ENCODE data around the gene ALPK1. TPM values are rescaled to one million over a fixed set of nuclear protein-coding genes. Genes with fewer than 3 reads are reported as not detected.

The ALPK1 gene
- total RNA-seq, 1 donor from 2014 or later = 13.7 TPM

GRCh38 chr4:112343330-112344080 lies 46.3 kb downstream of the ALPK1 start:
- no peak for FAIRE-seq
- TF ChIP-seq, protein P1, sequence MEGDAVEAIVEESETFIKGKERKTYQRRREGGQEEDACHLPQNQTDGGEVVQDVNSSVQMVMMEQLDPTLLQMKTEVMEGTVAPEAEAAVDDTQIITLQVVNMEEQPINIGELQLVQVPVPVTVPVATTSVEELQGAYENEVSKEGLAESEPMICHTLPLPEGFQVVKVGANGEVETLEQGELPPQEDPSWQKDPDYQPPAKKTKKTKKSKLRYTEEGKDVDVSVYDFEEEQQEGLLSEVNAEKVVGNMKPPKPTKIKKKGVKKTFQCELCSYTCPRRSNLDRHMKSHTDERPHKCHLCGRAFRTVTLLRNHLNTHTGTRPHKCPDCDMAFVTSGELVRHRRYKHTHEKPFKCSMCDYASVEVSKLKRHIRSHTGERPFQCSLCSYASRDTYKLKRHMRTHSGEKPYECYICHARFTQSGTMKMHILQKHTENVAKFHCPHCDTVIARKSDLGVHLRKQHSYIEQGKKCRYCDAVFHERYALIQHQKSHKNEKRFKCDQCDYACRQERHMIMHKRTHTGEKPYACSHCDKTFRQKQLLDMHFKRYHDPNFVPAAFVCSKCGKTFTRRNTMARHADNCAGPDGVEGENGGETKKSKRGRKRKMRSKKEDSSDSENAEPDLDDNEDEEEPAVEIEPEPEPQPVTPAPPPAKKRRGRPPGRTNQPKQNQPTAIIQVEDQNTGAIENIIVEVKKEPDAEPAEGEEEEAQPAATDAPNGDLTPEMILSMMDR (IDR thresholded peaks at IDR 0.05; ENCODE audit: insufficient read depth, low read length, severe bottlenecking) = no peak
- H3K4me3 ChIP-seq (ENCODE audit: low read depth, low read length) = no peak overlapping the region
- no peaks in the 10 kb centered on the region for H3K27me3 ChIP-seq (ENCODE audit: control insufficient read depth, insufficient read depth, low read length)
- H3K36me3 ChIP-seq (ENCODE audit: control insufficient read depth, insufficient read depth, low read length) = no peaks in the 10 kb centered on the region
- no peak for DNase-seq (ENCODE audit: low read depth)

DNA sequence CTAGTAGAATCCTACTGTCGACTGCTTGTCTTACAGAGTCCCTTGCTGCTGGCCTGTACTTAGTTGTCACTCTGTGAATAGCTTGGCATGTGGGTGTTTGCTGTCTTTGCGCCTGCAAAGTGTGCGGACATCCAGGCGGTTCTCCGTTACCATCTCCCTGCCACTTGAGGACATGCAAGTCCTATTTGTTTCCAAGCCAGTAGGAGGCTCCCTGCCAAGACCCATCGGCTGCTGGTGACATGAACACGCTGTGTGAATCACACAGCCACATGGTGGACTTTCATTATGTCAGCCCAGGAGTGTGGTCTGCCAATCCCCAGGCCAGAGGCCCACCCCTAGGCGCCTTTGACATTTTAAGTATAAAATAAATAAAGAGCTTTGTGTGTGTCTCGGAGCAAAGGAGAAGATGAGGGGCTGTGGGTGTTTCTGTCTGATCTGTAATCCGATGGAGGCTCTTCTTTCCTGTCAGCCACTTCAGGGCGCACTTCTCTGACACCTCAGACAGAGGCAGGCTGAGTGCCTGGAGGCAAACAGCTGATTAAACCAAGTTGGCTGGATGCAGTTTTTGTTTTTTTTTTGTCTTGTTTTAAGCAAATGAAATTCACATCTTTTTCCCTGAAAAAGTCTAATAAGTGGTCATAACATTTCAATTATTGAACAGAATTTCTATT lies 51.5 kb downstream of the ALPK1 start:
- Histone ChIP-seq H3K36me3 (ENCODE audit: control insufficient read depth, insufficient read depth, low read length) (no peaks in the 10 kb centered on the region), H3K27me3 (ENCODE audit: control insufficient read depth, insufficient read depth, low read length) (no peaks in the 10 kb centered on the region), H3K4me3 (ENCODE audit: low read depth, low read length) (no peak overlapping the region)
- FAIRE-seq (peak; percentile 40), DNase-seq (ENCODE audit: low read depth) (peak; percentile 67)
- TF ChIP-seq, protein P1 (IDR thresholded peaks at IDR 0.05; ENCODE audit: insufficient read depth, low read length, severe bottlenecking) = peak; percentile 33

- DNase-seq (ENCODE audit: low read depth) = no peak
Observed at GRCh38 chr4:112352736-112353135, 55.6 kb downstream of the ALPK1 start.

DNA sequence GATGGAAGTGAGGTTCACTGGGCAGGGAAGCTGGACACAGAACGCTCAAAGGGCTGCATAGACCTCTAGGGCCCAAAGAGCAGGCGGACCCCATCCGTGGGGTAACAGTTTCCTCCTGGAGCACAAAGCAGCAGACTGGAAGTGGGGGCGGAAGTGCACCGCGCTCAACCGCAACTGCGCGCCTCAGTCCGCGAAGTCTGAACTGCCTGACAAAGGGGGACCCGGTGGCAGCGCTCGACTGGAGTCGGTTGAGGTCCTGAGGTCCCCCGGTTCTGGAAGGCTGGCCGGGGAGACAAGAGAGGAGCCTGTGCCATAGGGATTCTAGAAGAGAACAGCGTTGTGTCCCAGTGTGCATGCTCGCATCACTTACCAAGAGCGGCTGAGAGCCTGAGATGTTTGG lies 58.5 kb downstream of the ALPK1 start:
- TF ChIP-seq, protein P1 (IDR thresholded peaks at IDR 0.05; ENCODE audit: insufficient read depth, low read length, severe bottlenecking) = no peak
- Histone ChIP-seq H3K36me3 (ENCODE audit: control insufficient read depth, insufficient read depth, low read length) (peaks cover 2% of the 10 kb centered on the region), H3K4me3 (ENCODE audit: low read depth, low read length) (no peak overlapping the region), H3K27me3 (ENCODE audit: control insufficient read depth, insufficient read depth, low read length) (no peaks in the 10 kb centered on the region)
- DNase-seq (ENCODE audit: low read depth) (no peak), FAIRE-seq (no peak)

More at GRCh38 chr4:112352736-112353135, 55.6 kb downstream of the ALPK1 start:
- FAIRE-seq = no peak
- TF ChIP-seq, protein P1 (IDR thresholded peaks at IDR 0.05; ENCODE audit: insufficient read depth, low read length, severe bottlenecking) = no peak
- Histone ChIP-seq H3K4me3 (ENCODE audit: low read depth, low read length) (no peak overlapping the region), H3K27me3 (ENCODE audit: control insufficient read depth, insufficient read depth, low read length) (no peaks in the 10 kb centered on the region), H3K36me3 (ENCODE audit: control insufficient read depth, insufficient read depth, low read length) (peaks cover 2% of the 10 kb centered on the region)

DNA sequence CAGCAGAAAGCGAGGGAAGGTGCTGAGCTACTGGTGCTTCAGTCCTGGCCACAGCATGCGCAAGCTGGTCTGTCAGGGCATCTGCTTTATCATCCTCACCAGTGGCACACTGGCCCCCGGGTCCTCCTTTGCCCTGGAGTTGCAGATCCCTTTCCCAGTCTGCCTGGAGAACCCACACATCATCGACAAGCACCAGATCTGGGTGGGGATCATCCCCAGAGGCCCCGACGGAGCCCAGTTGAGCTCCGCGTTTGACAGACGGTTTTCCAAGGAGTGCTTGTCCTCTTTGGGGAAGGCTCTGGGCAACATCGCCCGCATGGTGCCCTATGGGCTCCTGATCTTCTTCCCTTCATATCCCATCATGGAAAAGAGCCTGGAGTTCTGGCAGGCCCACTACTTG lies 60.3 kb downstream of the ALPK1 start:
- Histone ChIP-seq H3K4me3 (ENCODE audit: low read depth, low read length) (no peak overlapping the region), H3K36me3 (ENCODE audit: control insufficient read depth, insufficient read depth, low read length) (peaks cover 2% of the 10 kb centered on the region), H3K27me3 (ENCODE audit: control insufficient read depth, insufficient read depth, low read length) (no peaks in the 10 kb centered on the region)
- DNase-seq (ENCODE audit: low read depth) (no peak), FAIRE-seq (no peak)
- TF ChIP-seq, protein P1 (IDR thresholded peaks at IDR 0.05; ENCODE audit: insufficient read depth, low read length, severe bottlenecking) = no peak
